Ramos (cell line): ENCODE measurements around the gene ANAPC16.
"Not testable (repeated sequence)": the region's sequence is repeated elsewhere in the genome, so short reads cannot be mapped to it uniquely, and the experiment has no call there.

Experiments
- in situ Hi-C: fragments of 300-500 bp; cut with MboI; formaldehyde crosslinking; loops from one replicate; pipeline ENCODE4 v1.14.3; 2022; ENCODE audit warnings: low sequenced_read_pairs; ENCODE audit not compliant: unreplicated experiment

Gene ANAPC16

DNA sequence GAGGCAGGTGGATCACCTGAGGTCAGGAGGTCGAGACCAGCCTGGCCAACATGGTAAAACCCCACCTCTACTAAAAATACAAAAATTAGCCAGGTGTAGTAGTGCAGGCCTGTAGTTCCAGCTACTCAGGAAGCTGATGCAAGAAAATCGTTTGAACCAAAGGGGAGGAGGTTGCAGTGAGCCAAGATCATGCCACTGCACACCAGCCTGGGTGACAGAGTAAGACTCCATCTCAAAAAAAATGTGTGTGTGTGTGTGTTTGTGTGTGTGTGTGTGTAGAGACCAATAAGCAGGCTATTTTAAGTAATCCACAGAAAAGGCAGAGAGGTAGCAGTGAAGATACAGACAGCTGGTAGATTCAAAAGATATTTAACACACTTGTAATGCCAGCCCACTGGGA, 7.3 kb upstream of the ANAPC16 start:
- in situ Hi-C loops, result not testable (repeated sequence)

DNA sequence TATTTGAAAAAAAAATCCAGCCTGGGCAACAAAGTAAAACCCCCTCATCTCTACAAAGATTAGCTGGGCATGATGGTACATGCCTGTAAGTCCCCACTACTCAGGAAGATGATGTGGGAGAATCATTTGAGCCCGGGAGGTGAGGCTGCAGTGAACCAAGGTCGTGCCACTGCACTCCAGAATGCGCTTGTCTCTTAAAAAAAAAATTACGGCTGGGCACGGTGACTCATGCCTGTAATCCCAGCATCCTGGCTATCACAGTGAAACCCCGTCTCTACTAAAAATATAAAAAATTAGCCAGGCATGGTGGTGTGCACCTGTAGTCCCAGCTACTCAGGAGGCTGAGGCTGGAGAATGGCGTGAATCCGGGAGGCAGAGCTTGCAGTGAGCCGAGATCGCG, 4.4 kb upstream of the ANAPC16 start:
- in situ Hi-C loops, result not testable (repeated sequence)

DNA sequence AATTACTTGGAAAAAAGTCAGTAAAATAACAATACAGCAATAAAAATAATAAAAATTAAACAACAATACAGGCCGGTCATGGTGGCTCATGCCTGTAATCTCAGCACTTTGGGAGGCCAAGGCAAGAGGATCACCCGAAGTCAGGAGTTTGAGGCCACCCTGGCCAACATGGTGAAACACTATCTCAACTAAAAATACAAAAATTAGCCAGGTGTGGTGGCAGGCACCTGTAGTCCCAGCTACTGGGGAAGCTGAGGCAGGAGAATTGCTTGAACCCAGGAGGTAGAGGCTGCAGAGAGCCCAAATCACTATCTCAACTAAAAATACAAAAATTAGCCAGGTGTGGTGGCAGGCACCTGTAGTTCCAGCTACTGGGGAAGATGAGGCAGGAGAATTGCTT, 4.0 kb upstream of the ANAPC16 start:
- in situ Hi-C loops, result not testable (repeated sequence)

DNA sequence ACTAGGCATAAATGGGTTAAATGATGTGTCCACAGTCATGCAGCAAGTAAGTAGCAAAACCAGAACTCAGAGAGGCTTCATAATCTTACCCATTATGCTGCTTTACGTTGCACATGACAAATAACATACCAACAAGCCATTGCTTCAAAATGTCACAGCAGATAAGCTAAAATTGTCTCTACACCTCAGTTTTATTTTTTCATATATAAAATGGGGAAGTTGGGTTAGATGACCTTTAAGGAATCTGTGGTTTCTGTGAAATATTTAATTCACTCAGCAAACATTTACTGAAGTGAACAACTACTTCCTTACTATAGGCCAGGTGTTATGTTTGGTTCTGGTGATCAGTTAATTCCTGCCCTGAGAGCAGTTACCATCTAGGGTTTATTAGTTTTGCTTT, 2.5 kb downstream of the ANAPC16 start:
- in situ Hi-C loops, result no loop called here

DNA sequence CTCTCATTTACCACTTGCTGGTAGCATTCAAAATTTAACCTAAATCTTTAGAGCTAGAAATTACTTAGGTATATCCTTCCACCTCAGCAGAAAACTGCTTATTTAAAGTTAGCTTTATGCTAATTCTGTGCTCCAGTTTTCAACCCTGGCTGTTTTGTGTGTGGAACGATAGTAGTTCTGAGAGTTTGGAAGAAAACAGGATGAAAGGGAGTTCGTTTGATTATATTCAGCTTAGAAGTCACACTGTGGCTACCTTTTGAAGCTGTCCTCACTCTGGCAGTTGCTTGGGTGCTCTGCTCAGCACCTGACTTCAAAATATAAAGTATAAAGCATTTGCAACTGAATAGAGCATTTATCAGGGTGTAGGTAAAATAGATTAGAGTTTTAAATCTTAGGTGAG, 2.9 kb downstream of the ANAPC16 start:
- in situ Hi-C loops, result no loop called here

DNA sequence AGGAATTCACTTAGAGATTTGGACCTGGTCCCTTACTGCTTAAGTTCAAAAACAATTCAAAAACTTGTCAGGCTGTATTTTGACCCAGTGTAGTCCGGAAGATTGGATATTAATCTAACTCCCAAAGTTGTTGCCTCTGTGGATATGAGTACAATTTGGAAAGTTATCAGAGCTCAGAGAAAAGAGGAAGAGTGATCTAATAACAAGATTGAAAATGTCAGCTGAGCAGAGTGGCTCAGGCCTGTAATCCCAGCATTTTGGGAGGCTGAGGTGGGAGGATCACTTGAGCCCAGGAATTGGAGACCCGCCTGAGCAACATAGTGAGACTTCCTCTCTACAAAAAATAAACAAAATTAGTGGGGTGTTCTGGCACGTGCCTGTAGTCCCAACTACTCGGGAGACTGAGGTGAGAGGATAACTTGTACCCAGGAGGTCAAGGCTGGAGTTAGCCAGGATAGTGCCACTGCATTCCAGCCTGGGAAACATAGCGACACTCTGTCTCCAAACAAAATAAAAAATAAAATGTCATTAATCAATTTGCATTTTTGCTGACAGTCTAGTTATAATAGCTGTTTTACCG, 3.5 kb downstream of the ANAPC16 start:
- in situ Hi-C loops, result no loop called here

DNA sequence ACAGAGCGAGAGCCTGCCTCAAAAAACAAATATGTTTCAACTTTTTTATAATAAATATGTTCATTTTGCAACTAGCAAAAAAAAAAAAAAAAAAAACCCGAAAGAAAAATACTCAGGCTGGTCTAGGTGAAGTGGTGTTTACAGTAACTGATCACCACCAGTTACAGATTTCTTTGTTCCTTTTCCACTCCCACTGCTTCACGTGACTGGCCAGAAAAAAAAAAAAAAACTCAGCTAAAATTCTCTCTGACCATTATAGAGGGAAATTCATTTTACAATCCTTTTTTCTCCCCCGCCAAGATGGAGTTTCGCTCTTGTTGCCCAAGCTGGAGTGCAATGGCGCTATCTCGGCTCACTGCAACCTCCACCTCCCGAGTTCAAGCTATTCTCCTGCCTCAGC, 4.8 kb downstream of the ANAPC16 start:
- in situ Hi-C loops, result loop anchor here (5.0 kb wide), 1 partner anchor 112 kb away; no protein-coding TSS in a partner anchor

DNA sequence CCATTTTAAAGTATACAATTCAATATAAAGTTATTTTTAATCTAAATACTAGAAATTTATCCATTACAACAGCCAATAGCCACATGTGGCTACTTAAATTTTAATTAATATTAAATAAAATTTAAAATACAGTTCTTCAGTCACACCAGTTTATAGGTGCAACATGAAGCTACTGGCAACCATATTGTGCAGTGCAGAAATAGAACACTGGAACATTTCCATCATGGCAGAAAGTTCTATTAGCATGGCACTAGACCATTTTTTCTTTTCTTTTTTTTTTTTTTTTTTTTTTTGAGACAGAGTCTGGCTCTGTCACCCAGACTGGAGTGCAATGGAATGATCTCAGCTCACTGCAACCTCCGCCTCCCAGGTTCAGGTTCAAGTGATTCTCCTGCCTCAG, 5.5 kb downstream of the ANAPC16 start:
- in situ Hi-C loops, result loop anchor here (5.0 kb wide), 1 partner anchor 111 kb away; no protein-coding TSS in a partner anchor

DNA sequence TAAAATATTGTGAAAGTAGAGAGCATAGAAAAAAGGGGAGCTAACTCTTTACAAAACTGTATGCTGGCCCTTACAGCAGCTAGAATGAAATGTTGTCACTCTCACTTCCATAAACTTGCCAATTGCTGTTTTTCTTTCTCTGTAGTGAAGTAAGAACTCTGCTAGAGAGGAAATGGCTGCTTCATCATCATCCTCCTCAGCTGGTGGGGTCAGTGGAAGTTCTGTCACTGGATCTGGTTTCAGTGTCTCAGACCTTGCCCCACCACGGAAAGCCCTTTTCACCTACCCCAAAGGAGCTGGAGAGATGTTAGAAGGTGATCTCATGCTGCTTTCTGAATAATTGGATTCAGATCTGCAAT, 7.9 kb downstream of the ANAPC16 start:
- in situ Hi-C loops, result loop anchor here (5.0 kb wide), 1 partner anchor 109 kb away; no protein-coding TSS in a partner anchor

DNA sequence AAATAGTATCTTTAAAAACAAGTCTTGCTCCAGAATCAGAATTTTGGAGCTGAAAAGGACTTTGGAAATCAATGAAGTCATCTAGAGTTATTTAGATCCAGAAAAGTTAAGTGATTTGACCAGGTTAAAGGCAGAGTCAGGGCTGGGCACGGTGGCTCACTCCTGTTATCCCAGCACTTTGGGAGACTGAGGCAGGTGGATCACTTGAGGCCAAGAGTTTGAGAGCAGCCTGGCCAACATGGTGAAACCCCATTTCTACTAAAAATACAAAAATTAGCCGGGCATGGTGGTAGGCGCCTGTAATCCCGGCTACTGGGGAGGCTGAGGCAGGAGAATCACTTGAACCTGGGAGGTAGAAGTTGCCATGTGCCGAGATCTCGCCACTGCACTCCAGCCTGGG, 8.4 kb downstream of the ANAPC16 start:
- in situ Hi-C loops, result loop anchor here (5.0 kb wide), 1 partner anchor 108 kb away; no protein-coding TSS in a partner anchor

DNA sequence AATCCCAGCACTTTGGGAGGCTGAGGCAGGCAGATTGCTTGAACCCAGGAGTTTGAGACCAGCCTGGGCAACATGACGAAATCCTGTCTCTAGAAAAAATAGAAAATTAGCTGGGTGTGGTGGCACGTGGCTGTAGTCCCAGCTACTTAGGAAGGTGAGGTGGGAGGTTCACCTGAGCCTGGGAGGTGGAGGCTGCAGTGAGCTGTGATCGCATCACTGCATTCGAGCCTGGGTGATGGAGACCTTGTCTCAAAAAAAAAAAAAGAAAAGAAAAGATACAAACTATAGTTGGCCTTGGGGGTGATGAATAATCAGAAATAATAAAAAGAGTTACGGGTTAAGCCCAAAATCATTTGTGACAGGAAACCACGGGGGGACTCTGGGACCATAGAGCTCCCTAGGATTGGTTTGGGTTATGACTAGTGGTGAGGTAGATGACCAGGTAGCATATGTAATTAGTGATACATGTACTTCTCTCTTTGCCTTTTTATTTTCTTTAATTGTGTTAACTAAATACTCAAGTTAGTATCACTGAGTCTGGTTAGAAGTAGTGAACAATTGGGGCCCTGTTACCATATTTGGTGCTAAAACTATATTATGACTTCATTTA, 10.7 kb downstream of the ANAPC16 start:
- in situ Hi-C loops, result no loop called here

DNA sequence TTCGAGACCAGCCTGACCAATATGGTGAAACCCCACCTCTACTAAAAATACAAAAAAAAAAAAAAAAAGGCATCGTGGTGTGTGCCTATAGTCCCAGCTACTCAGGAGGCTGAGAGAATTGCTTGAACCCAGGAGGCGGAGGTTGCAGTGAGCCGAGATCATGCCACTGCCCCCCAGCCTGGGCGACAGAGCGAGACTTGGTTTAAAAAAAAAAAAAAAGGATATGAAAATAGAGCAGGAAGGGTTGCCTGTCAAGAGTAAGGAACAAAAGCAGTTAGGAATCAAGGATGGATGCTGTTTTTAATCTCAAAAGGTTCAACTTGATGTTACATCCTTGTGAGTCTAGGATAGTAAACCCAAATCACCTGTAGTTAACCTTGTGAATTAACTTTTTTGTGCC, 12.0 kb downstream of the ANAPC16 start:
- in situ Hi-C loops, result no loop called here

DNA sequence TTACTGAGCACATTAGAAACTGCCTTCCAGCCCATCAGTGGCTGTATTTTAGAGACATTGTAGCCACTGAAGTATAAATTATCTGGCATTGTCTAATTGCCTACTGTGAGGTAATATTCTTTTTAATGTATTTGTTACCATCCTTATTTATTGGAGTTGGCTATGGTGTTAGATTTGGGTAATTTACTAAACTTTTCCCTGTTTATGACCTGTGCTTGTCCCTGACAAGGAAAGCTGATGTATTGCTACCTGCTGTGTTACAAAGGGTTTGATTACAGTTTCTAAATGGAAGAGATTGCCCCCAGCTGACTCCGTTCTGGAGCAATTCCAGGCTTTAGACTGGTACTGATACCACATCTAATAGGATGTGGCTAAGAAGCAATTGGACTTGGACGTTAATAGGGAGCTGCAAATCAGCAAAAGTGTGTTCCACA, 12.5 kb downstream of the ANAPC16 start:
- in situ Hi-C loops, result no loop called here

DNA sequence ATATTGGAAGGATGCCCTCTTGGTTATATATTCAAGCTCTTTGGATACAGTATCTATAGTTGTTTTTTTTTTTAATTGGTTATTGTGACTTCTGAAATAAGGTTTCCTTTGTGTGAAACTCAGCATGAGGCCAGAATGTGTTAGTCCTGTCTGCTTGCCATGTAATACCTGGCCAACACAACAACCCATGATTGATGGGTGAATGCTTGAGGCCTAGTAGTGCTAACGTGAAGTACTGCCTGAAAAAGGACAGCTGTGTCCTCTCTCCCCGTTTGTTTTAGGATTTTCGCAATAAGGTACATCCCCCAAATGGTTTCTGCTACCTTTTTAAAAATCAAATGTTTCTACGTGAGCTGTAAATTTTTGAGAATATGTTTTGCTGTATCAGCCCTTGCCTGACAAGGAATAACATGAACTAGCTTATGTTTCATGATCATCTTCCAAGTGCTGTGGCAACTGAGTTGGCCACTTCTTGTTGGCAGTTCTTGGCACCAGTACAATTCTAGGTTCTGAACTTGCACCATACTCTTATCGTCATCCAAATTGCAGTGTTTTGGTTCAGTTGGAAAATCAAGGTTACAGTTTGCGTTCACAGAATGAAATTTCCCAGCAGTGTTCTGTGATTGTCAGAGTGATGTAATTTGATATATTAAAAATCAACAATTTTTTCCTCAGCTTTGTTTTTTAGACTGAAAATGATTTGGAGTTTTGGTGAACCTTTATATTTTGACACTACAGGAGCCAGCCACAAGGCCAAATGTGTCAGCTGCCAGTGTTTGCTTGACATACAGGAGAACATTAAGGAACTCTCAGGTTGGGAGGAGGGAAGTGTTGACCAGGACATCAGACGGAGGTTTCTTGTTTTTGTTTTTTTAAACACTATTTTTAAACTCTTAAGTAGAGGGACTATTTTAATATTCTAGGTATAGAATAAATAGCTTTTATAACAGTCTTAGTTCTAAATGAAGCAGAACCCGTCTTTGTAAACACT, 13.7 kb downstream of the ANAPC16 start:
- in situ Hi-C loops, result no loop called here

DNA sequence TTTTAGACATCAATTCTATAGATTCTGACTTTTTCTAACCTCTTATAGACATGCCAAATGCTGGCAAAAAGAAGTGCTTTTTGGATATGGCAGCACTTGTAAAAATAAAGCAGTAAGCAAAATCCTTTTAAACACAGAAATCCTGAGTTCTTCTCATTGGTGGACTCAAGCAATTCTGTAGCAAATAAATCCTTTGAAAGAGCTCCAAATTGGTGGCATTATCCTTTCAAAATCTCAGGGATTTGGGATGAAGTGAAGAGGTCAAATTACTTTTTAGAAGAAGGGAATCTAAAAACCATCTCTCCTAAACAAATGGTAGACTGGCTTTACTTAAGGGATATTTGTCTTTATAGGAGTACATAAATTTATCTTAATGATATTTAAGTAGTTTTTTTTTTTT, 17.8 kb downstream of the ANAPC16 start:
- in situ Hi-C loops, result no loop called here

DNA sequence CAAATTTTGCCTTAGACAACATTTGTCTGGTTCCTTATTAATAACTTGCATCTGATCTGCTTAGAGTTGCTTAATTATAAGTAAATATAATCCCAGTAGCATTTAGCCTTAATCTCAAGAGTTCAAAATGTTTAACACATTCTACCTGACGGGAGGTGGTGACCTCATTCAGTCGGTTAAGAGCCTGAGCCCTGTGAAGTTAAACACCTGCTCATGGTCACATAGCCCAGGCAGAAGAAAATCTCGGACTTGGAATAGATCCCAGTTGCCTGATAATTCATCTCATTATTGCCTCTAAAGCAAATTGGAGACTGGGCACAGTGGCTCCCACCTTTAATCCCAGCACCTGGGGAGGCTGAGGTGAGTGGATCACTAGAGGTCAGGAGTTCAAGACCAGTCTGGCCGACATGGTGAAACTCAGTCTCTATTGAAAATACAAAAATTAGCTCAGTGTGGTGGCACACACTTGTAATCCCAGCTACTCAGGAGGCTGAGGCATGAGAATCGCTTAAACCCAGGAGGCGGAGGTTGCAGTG, 18.8 kb downstream of the ANAPC16 start:
- in situ Hi-C loops, result no loop called here

DNA sequence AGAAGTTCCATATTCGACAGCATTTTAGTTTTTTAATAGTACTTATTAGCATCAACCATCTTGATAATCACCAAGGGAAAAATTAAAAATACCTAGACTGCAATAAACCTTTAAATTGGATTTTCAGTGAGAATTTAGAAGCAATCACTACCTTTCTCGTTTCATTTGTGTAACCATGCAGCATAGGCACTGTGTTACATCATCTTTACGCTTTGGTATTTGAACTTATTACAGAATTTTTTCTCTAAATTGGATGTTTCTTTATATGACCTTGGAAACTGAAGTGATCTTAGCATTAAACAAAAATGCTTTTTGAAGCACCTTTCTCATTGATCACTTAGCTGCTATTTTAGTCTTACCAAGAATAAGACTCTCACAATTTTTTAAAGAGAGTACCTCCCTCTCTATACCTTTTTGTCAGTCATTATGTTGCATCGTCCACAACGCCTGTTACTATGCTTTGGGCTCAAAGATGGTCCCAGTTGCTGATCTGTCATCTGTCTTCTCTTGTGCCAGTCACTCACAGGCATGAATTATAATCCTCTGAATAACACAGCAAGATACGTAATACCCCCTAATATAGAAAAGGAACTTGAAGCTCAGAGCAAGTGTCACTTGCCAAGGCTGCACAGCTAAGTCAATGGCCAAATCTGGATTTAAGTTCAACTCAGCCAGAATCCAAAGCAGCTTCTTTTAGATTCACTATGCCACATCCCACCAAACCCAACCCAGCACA, 19.9 kb downstream of the ANAPC16 start:
- in situ Hi-C loops, result no loop called here

DNA sequence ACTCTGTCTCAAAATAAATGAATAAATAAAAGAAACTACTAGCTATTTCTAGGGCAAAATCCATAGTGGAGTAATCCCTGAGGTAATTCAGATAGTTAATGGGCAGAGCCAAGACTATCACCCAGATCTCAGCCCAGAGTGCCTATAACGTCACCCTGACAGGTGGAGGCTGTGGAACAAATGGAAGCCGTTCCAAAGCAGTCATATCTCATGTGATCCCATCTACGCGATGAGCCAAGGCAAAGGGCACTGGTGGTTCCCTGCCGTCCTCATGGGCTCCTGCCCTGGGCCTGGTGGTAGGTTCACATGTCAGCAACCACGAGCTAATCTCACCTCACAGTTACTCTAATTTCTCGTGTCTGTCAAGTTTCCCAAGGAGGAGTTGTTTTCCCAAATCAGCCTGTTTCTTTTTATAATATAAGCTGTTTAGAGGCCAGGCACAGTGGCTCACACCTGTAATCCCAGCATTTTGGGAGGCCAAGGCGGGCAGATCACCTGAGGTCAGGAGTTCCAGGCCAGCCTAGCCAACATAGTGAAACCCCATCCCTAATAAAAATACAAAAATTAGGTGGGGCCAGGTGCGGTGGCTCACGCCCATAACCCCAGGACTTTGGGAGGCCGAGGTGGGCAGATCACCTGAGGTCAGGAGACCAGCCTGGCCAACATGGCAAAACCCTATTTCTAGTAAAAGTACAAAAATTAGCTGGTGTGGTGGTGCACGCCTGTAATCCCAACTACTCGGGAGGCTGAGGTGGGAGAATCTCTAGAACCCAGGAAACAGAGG, 22.8 kb downstream of the ANAPC16 start:
- in situ Hi-C loops, result no loop called here

DNA sequence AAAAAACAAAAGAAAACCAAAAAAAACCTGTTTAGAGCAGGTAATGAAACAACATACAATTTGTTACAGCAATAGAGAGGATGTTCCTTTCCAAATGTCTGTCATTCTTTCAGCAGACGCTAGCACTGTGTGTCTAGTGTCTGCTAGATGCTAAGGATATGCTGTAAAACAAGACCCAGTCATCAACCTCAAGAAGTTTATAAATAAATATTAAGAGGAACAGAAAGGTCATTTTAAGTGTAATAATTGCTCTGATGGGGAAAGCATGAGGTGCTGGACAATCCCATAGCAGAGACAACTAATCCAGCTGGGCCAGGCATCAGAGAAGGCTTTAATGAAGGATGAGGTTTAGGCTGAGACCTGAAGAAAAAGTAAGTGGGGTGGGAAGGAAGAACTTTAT, 23.6 kb downstream of the ANAPC16 start:
- in situ Hi-C loops, result no loop called here
